Suprapubic skin (tissue), 4 donors: ENCODE measurements around the gene OR6Y1. TPM values are rescaled to one million over a fixed set of nuclear protein-coding genes. Genes with fewer than 3 reads are reported as not detected.

Source experiments
- DNase-seq, 2 donors: peaks; one replicate each; pipeline ENCODE4 v3.0.0-alpha.2; 2019; ENCODE audit warnings: low spot score in 2 of 2
- H3K27ac ChIP-seq: fragments of 200-600 bp; sonication (generic); one replicate; pipeline ENCODE4 v1.5.1; 2019
- H3K27me3 ChIP-seq: fragments of 200-600 bp; sonication (generic); one replicate; pipeline ENCODE4 v1.5.1; 2019
- H3K36me3 ChIP-seq: fragments of 200-600 bp; sonication (generic); one replicate; pipeline ENCODE4 v1.5.1; 2019
- H3K4me1 ChIP-seq: fragments of 200-600 bp; sonication (generic); one replicate; pipeline ENCODE4 v1.5.1; 2019
- H3K4me3 ChIP-seq: fragments of 200-600 bp; sonication (generic); one replicate; pipeline ENCODE4 v1.5.1; 2019; ENCODE audit warnings: mild to moderate bottlenecking
- H3K9me3 ChIP-seq: fragments of 200-600 bp; sonication (generic); one replicate; pipeline ENCODE4 v1.5.1; 2019
- CTCF ChIP-seq, 2 donors: fragments of 200-600 bp in 1 of 2; fragments of 450-650 bp in 1 of 2; sonication (generic) in 1 of 2; IDR thresholded peaks; one replicate each; pipeline ENCODE4 v1.5.1; 2016 to 2019; ENCODE audit warnings: antibody characterized with exemption in 2 of 2, mild to moderate bottlenecking in 1 of 2, moderate library complexity in 1 of 2
- EP300 ChIP-seq: sonication (generic); formaldehyde crosslinking; IDR thresholded peaks from one replicate; pipeline ENCODE4 v1.6.1; 2017; ENCODE audit warnings: antibody characterized with exemption
- POLR2A ChIP-seq, 2 donors: fragments of 450-650 bp; IDR thresholded peaks; one replicate each; pipeline ENCODE4 v1.6.1; 2017; ENCODE audit warnings: antibody characterized with exemption in 2 of 2, mild to moderate bottlenecking in 2 of 2, moderate library complexity in 2 of 2
- POLR2AphosphoS5 ChIP-seq, 3 donors: sonication (generic); formaldehyde crosslinking; IDR thresholded peaks; one replicate each; pipeline ENCODE4 v1.6.1; 2017; ENCODE audit warnings: antibody characterized with exemption in 3 of 3
- WGBS: methylation state at CpG from one replicate; pipeline ENCODE4 v1.1.5; 2018; 5-methylcytosine and 5-hydroxymethylcytosine counted together
- total RNA-seq, 4 donors: library from RNA; depleted of rRNA; stranded (reverse); fragments of >200 nt; gene quantifications; one replicate each; pipeline ENCODE4 v1.1.0, GENCODE V29; 2016

The OR6Y1 gene
- not detected for total RNA-seq

GRCh38 chr1:158554352-158554751 is at the start of gene OR6Y1:
OR6Y1 (minus strand) TSS chr1:158554405; CDS start chr1:158548105, 6,300 bp downstream.
- Histone ChIP-seq H3K27ac (no peak within 1 kb of the TSS), H3K9me3 (no peaks in the 10 kb centered on the region), H3K27me3 (no peaks in the 10 kb centered on the region), H3K4me1 (no peaks in the 10 kb centered on the region), H3K4me3 (no peak within 1 kb of the TSS), H3K36me3 (no peaks in the 10 kb centered on the region)
- DNase-seq, result no peak
- WGBS, result 79% methylated on average over 3 of the region's 3 CpGs
- TF ChIP-seq EP300 (no peak), POLR2A (IDR thresholded peaks at IDR 0.05) (no peak), CTCF (IDR thresholded peaks at IDR 0.05) (no peak), POLR2AphosphoS5 (IDR thresholded peaks at IDR 0.05) (no peak)

GRCh38 chr1:158600735-158601134 is 46.5 kb upstream of the OR6Y1 start:
- Histone ChIP-seq H3K4me3 (no peak overlapping the region), H3K27ac (no peak overlapping the region), H3K27me3 (no peaks in the 10 kb centered on the region), H3K4me1 (no peaks in the 10 kb centered on the region), H3K9me3 (peaks cover 11% of the 10 kb centered on the region), H3K36me3 (no peaks in the 10 kb centered on the region)
- TF ChIP-seq POLR2A (IDR thresholded peaks at IDR 0.05), result no peak
- TF ChIP-seq POLR2AphosphoS5 (IDR thresholded peaks at IDR 0.05), result no peak
- no peak for TF ChIP-seq CTCF (IDR thresholded peaks at IDR 0.05)
- no peak for TF ChIP-seq EP300
- 89% methylated on average over 2 of the region's 2 CpGs for WGBS
- DNase-seq, result no peak

- TF ChIP-seq CTCF (IDR thresholded peaks at IDR 0.05), result no peak
- no peak for TF ChIP-seq POLR2A (IDR thresholded peaks at IDR 0.05)
- no peak for TF ChIP-seq EP300
- TF ChIP-seq POLR2AphosphoS5 (IDR thresholded peaks at IDR 0.05), result no peak
- Histone ChIP-seq H3K36me3 (no peaks in the 10 kb centered on the region), H3K4me3 (no peak overlapping the region), H3K4me1 (no peaks in the 10 kb centered on the region), H3K27me3 (no peaks in the 10 kb centered on the region), H3K27ac (no peak overlapping the region), H3K9me3 (peaks cover 4% of the 10 kb centered on the region)
- 82% methylated on average over 1 of the region's 1 CpG for WGBS
- DNase-seq, result no peak
Measured at GRCh38 chr1:158586942-158587341, 32.7 kb upstream of the OR6Y1 start.

GRCh38 chr1:158583962-158584361 is 29.8 kb upstream of the OR6Y1 start:
- no peaks in the 10 kb centered on the region for H3K36me3 ChIP-seq
- H3K4me1 ChIP-seq, result no peaks in the 10 kb centered on the region
- no peak for TF ChIP-seq POLR2AphosphoS5 (IDR thresholded peaks at IDR 0.05)
- TF ChIP-seq EP300, result no peak
- H3K4me3 ChIP-seq, result no peak overlapping the region
- no peak overlapping the region for H3K27ac ChIP-seq
- H3K9me3 ChIP-seq, result peaks cover 4% of the 10 kb centered on the region
- WGBS, result 79% methylated on average over 4 of the region's 4 CpGs
- no peaks in the 10 kb centered on the region for H3K27me3 ChIP-seq
- no peak for DNase-seq

GRCh38 chr1:158579733-158580132 is 25.5 kb upstream of the OR6Y1 start, which contains the start of gene OR10X1:
OR10X1 (minus strand) TSS chr1:158579899; CDS start chr1:158579899, 0 bp downstream.
- Histone ChIP-seq H3K4me1 (no peaks in the 10 kb centered on the region), H3K9me3 (no peaks in the 10 kb centered on the region), H3K27me3 (no peaks in the 10 kb centered on the region), H3K36me3 (no peaks in the 10 kb centered on the region), H3K27ac (no peak within 1 kb of the TSS), H3K4me3 (no peak within 1 kb of the TSS)
- WGBS, result 84% methylated on average over 1 of the region's 1 CpG
- no peak for TF ChIP-seq CTCF (IDR thresholded peaks at IDR 0.05)
- TF ChIP-seq POLR2A (IDR thresholded peaks at IDR 0.05), result no peak
- TF ChIP-seq EP300, result no peak
- TF ChIP-seq POLR2AphosphoS5 (IDR thresholded peaks at IDR 0.05), result no peak
- no peak for DNase-seq

GRCh38 chr1:158577561-158577960 is 23.4 kb upstream of the OR6Y1 start:
- 88% methylated on average over 3 of the region's 3 CpGs for WGBS
- DNase-seq, result no peak
- TF ChIP-seq CTCF (IDR thresholded peaks at IDR 0.05), result no peak
- no peak for TF ChIP-seq POLR2AphosphoS5 (IDR thresholded peaks at IDR 0.05)
- TF ChIP-seq POLR2A (IDR thresholded peaks at IDR 0.05), result no peak
- TF ChIP-seq EP300, result no peak
- no peaks in the 10 kb centered on the region for H3K4me1 ChIP-seq
- H3K27ac ChIP-seq, result no peak overlapping the region
- H3K27me3 ChIP-seq, result no peaks in the 10 kb centered on the region
- no peaks in the 10 kb centered on the region for H3K9me3 ChIP-seq
- no peaks in the 10 kb centered on the region for H3K36me3 ChIP-seq
- H3K4me3 ChIP-seq, result no peak overlapping the region
